Ecto neural progenitor cell (in vitro differentiated cells): Measurements from ENCODE around the gene ARHGAP42.
"Not testable (repeated sequence)": the region's sequence is repeated elsewhere in the genome, so short reads cannot be mapped to it uniquely, and the experiment has no call there.

Source experiments
- DNase-seq: peaks from one replicate; pipeline ENCODE4 v3.0.0-alpha.2; 2018; ENCODE audit warnings: low spot score

ARHGAP42 gene

DNA sequence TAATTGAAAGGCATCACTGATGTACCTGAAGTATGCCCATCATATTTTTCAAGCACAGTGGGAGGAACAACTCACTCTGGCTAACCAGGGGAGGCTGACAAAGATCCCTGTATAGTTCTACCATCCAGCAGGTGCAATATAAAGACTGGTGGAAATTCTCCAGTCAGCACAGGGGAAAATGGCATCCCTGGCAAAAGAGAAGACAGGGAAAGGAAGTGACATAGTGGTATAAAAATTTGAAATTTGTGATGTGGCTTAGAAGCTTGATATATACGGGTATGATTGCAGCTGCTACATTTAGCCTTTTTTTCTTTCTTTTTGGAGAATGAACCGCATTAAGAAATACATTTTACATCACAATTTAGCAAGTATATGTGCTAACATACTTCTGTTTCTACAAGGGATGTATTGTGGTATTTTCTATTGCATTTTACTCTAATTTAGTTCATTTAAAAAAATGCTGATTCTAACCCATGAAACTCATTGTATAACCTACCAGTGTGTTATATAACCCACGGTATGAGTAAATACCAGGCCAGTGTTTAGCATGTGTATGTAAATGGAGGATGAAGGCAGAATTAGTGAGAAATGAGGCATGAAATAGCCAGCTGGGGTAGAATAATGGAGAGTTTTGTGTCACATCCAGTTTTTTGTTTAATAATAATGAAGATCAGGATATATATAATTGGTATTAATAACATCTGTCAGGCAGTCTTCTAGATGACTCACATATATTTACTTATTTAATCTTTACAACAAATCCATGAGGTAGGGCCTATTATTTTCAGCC, 186.1 kb downstream of the ARHGAP42 start:
- no peak for DNase-seq

DNA sequence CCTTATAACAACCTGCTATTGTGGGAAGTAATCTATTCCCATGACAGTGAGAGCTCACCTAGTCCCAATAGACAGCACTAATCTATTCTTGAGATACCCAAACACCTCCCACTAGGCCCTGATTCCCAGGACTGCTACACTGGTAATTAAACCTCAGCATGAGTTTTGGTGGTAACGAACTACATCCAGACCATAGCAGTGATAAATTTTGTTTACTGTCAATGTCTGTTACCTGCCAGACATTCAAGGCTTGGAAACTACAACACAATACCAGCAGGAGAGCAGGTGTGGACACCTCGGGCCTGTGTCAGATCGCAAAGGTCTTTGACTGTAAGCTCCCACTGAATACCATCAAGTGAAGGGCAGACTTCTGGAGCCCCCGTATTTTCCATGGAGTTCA, 187.1 kb downstream of the ARHGAP42 start:
- DNase-seq, result no peak

DNA sequence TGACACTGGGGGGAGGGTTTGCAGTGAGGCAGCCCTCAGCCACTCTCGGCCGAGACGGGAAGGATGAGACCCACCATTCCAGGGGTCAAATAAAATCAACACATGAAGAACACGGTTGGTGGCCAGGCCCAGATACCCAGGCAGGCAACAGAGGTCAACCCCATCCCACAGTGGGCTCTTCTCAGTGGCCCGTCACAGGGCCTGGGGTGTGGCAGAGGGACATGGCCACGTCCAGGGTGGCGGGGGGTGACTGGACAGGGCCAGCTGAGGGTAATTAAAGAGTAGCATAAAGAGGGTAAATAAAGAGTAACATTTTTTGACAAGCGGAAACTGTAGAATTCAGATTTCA, 188.4 kb downstream of the ARHGAP42 start:
- no peak for DNase-seq

DNA sequence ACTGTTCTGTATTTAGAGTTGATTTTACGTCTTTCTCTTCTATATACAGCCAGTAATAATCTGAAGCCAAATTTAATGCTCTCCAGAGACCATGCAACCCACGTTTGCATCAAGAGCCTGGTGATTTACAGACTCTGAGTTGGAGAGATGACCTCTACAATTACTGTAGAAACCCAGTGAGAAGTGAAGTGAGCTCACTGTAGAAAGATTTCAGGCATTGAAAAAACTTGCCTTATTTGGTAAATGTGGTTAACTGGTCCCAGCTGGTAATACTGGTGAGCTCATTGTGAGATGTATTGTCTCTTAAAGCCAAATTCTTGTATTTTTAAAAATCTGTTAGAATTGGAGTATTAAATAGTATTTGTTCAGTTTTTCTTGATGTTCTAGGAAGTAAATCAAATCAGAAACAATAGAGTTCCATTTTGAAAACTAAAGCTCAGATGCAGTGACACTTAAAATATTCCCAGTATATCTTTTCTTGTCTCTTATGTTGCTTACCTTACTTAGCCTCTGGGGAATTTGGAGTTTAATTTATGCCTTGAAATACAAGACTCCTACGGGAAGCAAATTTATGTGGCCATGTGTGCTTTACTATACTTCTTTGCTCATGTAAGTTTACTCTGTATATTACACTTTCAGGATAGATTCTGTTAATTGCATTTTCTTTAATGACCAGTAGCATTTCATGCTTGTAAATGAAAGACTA, 189.9 kb downstream of the ARHGAP42 start:
- DNase-seq, result no peak

DNA sequence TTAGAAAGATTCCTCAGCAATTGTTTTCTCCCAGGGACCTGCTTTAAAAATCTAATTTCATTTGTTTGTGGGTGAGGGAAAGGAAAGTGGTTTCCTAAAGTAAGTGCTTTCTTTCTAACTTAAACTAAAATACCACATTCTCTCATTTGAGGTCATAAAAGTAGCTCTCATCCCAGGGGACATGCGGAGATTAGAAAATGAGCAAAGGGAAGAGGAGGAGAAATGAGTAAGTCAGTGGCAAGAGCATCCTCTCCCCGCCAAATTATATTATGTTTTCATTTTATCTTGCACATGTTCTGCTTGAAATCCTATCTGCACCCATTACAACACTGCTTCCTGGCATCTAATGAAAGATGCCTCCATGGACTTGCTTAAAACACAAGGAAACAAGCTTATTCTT, 191.4 kb downstream of the ARHGAP42 start:
- no peak for DNase-seq

DNA sequence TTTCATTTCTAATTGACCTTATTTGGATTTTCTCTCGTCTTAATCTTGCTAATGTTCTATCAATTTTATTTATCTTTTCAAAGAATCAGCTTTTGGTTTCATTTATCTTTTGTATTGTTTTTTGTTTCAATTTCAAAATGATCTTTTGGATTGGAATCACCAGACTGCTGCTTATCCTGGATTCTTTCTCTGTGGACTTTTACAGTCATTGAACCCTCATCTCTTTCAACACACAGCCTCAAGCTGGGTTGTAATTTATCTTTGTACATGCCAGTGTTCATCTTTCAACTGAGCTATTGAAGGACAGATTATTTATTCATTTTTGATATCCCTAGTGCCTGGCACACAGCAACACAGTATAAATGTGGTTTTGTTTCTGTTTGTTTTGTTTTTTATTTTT, 195.9 kb downstream of the ARHGAP42 start:
- no peak for DNase-seq

DNA sequence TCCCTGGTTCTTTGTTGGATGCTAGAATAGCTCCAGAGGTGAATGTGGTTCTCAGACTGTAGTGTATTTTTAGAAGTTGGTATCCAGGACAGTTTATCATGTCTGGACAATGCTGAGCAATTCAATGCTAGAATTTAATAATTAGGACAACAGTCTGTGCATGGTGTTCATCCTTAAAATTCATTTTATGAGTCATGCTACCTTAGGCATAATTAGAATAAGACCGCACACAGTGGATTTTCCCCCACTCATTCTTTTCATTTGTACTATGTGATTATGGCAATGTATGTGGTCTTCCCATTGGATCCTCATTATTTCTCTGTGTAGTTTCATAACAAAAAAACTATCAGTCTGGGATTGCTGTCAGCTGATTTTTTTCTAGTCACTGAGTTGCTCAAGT, 196.7 kb downstream of the ARHGAP42 start:
- no peak for DNase-seq

DNA sequence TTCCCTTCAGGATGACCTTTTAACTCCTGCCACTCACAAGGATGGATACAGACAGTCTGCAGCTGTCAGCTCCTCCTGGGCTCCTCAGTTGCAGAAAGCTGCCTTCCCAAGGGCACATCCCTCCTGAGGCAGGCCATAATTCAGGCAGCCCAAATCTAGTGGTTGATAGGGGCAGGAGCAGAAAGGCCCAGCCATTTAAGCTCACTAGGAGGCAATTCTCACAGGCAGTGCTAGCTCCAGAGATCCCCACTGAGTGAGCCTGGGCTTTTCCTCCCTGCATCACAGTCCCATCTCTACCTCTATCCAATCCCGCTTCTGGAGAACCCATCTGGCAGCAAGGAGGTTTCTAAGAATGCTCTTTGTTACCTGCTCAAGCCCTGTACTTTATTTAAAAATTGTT, 200.6 kb downstream of the ARHGAP42 start:
- no peak for DNase-seq

DNA sequence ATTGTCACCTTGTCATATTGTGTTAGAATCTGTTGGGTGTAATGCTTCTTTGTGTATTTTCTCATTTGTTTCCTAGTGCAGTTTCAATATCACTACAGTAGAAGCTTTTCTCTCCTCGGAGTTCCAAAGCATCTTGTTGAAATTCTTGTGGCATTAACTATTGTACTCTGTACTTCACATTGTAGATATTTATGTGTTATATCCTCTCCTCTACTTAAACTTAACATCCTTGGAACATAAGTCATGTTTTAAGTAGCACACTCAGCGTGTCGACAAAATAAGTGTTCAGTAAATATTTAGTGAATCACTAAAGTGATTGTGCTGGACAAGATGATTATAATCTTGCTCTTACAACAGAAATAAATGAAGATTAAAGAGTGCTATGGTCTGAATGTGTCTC, 201.7 kb downstream of the ARHGAP42 start:
- no peak for DNase-seq

DNA sequence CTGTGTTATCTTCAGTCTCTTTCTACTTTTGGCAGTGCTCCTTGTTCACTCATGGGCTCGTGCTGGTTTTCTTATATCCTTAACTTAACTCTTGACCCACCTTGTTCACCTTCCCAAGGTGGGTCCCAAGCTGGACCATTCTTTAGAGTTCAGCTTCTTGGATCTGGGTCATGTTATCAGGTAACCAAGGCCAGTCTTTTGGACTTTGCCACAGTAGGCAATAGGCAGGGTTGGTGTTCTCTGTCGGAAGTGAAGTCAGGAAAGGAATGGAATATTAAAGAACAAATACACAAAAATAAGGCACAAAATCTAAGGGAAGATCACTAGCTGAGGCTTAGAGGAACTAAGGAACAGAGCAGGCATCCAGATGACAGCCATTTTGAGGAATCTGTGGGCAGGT, 202.7 kb downstream of the ARHGAP42 start:
- no peak for DNase-seq

DNA sequence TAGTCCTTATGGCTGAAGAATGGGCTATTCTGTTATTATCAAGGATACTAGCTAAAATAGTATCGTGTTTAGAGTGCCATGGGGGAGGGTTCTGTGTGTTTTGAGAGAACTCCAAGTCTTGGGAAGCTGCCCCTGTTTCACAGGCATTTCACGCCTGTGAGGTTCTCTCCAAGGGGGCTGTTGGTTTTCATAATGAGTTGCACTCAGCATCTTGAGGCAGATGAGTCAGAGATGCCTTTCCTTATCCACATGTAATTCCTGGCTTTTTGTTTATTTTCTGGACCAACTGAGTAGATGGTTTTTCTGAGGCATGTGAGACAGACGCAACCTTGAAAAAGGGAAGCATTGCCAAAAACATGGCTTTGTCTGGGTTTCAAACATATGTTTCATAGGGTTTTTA, 203.7 kb downstream of the ARHGAP42 start:
- DNase-seq, result no peak

DNA sequence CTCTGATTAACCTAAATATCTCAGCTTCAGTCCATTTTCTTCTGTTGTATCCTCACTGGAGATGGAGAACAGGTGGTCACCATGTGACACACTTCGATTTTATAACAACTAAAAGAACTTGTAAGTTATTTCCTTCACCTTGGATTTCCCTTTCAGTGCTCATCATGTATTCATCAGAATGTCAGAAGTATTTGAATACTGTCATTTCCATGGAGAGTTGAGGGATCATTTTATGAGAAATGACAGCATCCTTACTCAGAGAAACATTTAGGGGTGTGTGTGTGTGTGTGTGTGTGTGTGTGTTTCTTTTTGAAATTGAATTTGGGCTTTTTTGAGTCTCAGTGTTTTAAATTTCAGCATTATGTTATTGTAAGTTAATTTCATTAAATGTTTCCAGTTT, 205.8 kb downstream of the ARHGAP42 start:
- DNase-seq, result no peak

DNA sequence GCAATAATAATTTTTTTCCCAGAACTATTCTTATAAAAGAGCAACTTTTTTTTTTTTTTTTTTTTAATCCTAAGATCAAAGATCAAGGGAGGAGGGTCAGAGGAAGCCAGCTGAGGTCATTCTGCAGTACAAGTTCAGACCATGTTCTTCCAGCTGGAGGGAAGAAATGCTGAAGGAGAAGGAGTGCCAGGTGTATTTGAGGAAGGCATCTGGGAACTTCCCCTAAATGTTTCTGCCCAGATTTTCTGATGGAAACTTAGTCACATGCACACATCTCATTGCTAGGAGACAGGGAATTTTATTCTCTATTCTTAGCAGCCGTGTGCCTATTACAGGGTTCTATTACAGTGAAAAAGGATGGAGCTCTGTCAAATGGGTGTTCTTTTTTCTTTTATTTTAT, 208.4 kb downstream of the ARHGAP42 start:
- no peak for DNase-seq

DNA sequence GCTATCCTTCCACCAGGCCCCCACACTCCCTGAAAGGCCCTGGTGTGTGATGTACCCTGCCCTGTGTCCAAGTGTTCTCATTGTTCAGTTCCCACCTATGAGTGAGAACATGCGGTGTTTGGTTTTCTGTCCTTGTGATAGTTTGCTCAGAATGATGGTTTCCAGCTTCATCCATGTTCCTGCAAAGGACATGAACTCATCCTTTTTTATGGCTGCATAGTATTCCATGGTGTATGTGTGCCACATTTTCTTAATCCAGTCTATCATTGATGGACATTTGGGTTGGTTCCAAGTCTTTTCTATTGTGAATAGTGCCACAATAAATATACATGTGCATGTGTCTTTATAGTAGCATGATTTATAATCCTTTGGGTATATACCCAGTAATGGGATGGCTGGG, 208.9 kb downstream of the ARHGAP42 start:
- DNase-seq, result not testable (repeated sequence)

DNA sequence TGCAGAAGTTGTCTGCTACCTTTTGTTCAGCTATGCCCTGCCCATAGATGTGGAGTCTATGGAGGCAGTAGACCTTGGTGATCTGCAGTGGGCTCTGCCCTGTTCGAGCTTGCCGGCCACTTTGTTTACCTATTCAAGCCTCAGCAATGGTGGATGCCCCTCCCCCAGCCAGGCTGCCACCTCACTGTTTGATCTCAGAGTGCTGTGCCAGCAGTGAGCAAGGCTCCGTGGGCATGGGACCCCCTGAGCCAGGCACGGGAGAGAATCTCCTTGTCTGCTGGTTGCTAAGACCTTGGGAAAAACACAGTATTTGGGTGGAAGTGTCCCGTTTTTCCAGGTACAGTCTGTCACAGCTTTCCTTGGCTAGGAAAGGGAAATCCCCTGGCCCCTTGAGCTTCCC, 214.4 kb downstream of the ARHGAP42 start:
- not testable (repeated sequence) for DNase-seq

DNA sequence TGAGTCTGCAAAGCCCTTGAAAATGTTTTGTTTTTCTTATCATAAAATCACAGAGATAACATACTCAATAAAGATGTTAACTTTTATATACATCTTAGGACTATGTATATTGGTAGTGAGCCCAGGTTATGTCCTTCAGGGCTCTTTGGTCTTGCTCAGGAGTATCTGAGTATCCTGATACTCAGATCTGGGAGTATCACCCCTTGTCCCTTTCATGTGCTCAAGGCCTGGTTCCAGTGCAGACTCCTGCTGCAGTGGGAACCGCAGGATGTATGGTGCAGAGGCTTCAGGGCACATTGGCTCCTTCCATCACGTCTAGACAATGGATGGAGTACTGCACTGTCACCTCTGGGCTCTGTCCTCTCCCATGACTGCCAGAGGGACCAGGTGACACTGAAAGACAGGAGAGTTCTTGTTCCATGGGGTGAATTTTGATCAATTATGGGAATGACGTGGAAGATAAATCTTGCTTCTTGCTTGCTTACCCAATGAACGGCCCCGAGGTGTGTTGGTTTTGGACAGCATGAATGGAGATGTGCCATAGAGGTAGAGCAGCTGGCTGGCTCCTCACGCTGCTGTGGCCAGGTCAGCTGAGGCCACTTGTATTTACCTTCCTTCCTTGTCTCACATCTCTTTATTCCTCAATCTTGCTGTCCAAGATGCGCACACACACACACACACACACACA, 215.5 kb downstream of the ARHGAP42 start:
- no peak for DNase-seq

DNA sequence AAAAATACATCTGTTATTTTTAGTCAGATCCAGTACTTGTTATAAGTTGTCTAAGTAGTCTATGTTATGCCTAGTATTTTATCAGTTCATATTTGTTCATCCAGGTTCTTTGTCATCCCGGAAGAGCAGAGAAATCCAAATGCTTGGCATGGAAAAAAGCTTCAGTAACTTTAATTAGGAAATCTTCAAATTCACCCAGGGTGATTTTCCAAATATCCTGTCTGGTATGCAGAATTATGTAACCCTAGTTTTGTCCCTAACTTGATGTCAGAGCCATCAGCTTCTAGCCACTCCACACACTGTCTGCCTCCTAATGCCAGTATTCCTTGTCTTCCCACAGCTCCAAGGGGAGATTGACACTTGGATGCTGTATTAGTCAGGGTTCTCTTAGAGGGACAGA, 216.2 kb downstream of the ARHGAP42 start:
- DNase-seq, result no peak

DNA sequence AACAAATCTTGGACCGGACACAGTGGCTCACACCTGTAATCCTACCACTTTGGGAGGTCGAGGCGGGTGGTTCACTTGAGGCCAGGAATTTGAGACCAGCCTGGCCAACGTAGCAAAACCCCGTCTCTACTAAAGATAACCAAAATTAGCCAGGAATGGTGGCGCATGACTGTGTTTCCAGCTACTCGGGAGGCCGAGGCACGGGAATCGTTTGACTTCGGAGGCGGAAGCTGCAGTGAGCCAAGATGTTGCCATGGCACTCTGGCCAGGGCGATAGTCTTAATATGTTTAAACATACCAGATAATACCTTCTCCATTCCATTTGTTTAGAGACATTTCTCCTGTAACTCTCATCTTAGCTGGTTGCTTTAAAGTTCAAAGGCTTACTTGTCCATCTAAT, 218.6 kb downstream of the ARHGAP42 start:
- DNase-seq, result no peak

DNA sequence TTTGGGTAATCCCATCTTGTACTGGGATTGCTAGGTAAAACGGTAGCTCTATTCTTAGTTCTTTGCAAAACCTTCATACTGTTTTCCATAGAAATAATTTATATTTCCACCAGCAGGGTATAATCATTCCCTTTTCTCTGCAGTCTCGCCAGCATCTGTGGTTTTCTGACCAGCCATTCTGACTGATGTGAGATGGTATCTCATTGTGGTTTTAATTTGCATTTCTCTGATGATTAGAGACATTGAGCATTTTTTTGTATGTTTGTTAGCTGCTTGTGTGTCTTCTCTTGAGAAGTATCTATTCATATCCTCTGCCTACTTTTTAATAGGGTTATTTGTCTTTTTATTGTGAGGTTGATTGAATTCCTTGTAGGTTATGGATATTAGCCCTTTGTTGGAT, 221.7 kb downstream of the ARHGAP42 start:
- DNase-seq, result no peak

DNA sequence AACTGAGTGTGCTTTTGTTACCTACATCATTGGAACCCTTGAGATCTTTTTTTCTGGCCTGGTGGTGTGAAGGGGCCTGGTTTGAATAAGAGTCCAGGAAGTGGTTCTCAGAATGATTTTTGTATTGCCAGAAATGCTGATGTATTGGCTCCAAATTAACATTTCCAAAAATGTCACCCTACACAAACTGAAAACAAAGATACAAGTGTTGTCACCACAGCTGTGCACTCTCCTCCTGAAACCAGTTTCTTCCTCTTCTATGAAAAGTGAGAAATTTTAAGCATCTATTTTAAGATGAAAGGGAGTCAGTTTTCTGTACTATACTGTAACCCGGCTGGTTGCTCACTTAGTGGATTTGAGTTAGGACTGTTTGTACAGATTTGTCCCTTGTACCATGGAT, 223.7 kb downstream of the ARHGAP42 start:
- no peak for DNase-seq

DNA sequence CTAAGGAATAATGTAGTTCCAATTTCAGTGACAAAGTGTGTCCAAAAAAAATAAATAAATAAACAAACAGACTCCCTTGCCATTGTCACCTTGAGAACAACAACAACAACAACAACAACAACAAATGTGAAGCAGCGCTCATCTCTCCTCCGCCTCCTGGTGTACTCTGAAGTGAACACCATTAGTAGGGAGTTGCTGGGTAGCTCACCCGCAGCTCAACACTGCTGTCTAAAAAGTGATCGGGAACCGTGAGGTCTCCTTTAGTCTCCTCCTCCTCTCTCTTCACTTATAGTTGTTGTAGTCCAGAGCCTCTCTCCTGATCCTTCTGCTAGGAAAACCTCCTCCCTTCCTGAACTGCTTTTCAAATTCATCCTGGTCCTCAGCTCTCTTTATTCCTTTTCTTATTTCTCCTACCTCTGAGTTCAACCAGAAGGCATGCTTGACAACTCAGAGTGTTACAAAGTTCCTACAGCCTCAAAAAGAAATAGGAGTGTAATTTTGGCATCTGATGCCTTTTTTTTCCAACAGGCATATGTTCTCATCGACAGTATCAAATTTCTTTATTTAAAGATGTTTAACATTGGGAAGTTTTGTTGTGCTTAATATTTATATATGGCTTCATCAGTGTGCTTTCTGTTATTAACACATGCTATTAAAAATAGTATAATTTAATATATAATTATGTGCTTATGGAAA, 227.5 kb downstream of the ARHGAP42 start:
- DNase-seq, result no peak
